GM19025 (cell line): ENCODE measurements around the gene SRRM3.
"Not testable (repeated sequence)": the region's sequence is repeated elsewhere in the genome, so short reads cannot be mapped to it uniquely, and the experiment has no call there.

ENCODE experiments used
- ATAC-seq: cut with Tn5 transposase; IDR thresholded peaks from one replicate; pipeline ENCODE4 v1.9.1; 2021; ENCODE audit warnings: mild to moderate bottlenecking, low read depth, moderate library complexity; ENCODE audit not compliant: unreplicated experiment

Gene SRRM3

GRCh38 chr7:76185187-76185896, 16.4 kb upstream of the SRRM3 start:
- ATAC-seq, result no peak

- no peak for ATAC-seq
These were observed 14.4 kb upstream of the SRRM3 start for GRCh38 chr7:76187272-76187671.

GRCh38 chr7:76189276-76189675, 12.4 kb upstream of the SRRM3 start:
- no peak for ATAC-seq

- ATAC-seq, result no peak
These were observed 9.9 kb upstream of the SRRM3 start for GRCh38 chr7:76191783-76192240.

GRCh38 chr7:76193466-76193865, 8.2 kb upstream of the SRRM3 start:
- no peak for ATAC-seq

GRCh38 chr7:76193883-76194282, 7.8 kb upstream of the SRRM3 start:
- ATAC-seq, result no peak

- no peak for ATAC-seq
These were observed 4.9 kb upstream of the SRRM3 start for GRCh38 chr7:76196786-76197185.

- no peak for ATAC-seq
These were observed 3.5 kb upstream of the SRRM3 start for GRCh38 chr7:76198202-76198601.

GRCh38 chr7:76202666-76203030, 952 bp downstream of the SRRM3 start:
- no peak for ATAC-seq

GRCh38 chr7:76204147-76204546, 2.5 kb downstream of the SRRM3 start:
- no peak for ATAC-seq

GRCh38 chr7:76206633-76207032, 4.9 kb downstream of the SRRM3 start:
- no peak for ATAC-seq

GRCh38 chr7:76209310-76209709, 7.6 kb downstream of the SRRM3 start:
- ATAC-seq, result no peak

- ATAC-seq, result no peak
These were observed 9.5 kb downstream of the SRRM3 start for GRCh38 chr7:76211216-76211615.

- not testable (repeated sequence) for ATAC-seq
These were observed 13.7 kb downstream of the SRRM3 start for GRCh38 chr7:76215349-76215748.

GRCh38 chr7:76216381-76217082, 14.8 kb downstream of the SRRM3 start:
- ATAC-seq, result no peak

- ATAC-seq, result no peak
These were observed 16.4 kb downstream of the SRRM3 start for GRCh38 chr7:76217942-76218566.

- no peak for ATAC-seq
These were observed 18.7 kb downstream of the SRRM3 start for GRCh38 chr7:76220185-76221057.

- no peak for ATAC-seq
These were observed 20.6 kb downstream of the SRRM3 start for GRCh38 chr7:76222333-76222732.

GRCh38 chr7:76222839-76223238, 21.1 kb downstream of the SRRM3 start:
- no peak for ATAC-seq

- ATAC-seq, result no peak
These were observed 21.7 kb downstream of the SRRM3 start for GRCh38 chr7:76223286-76223972.
